HG03066 (cell line): ENCODE measurements around the gene SH3BP5.

Experiments
- ATAC-seq: cut with Tn5 transposase; IDR thresholded peaks from one replicate; pipeline ENCODE4 v1.9.1; 2021; ENCODE audit warnings: low read depth; ENCODE audit not compliant: unreplicated experiment

The SH3BP5 gene

GRCh38 chr3:15326673-15327072 is 5.7 kb downstream of the SH3BP5 start:
- ATAC-seq: no peak

DNA sequence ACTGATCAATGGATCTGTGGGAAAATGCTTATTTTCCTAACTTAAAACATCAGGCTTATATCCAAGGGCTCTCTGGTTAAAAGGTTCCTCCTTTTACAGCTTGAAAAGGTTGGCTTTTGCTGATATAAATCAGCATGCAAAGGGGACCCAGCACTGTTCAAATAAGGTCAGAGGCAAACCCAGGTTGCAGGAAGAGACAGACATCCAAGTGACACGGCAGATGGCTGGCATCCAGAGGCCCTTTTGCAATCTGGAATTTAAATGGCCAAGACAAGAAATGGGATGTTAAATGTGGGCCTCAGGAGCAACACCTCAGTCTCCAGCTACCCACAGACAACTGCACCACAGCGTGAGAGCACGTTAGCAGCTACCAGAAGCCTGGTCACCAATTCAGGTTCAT is 6.3 kb downstream of the SH3BP5 start:
- no peak for ATAC-seq

- ATAC-seq: no peak
Observed at GRCh38 chr3:15325228-15325627, 7.2 kb downstream of the SH3BP5 start.

- ATAC-seq: no peak
Observed at GRCh38 chr3:15324379-15324808, 8.0 kb downstream of the SH3BP5 start.

- no peak for ATAC-seq
Observed at GRCh38 chr3:15323063-15323462, 9.3 kb downstream of the SH3BP5 start.

DNA sequence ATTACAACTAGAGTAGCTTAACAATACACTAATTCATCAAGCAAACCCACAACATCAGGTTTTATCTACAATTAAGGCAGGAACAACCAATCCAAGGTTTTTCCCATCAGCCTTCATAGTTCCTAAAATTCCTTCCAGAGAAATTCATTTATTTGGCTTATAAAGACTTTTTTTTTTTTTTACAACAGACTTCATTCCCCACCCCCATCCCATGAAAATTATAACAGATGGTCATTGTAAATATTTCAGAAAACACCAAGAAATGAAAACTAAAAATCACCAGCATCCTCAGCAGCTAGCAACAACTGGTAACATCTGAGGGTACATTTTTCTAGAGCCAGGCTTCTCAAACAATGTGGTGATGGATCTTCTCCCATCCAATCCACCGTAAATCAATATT is 11.0 kb downstream of the SH3BP5 start:
- no peak for ATAC-seq

- ATAC-seq: no peak
Observed at GRCh38 chr3:15319575-15319974, 12.8 kb downstream of the SH3BP5 start.

- ATAC-seq: no peak
Observed at GRCh38 chr3:15319136-15319535, 13.2 kb downstream of the SH3BP5 start.

- no peak for ATAC-seq
Observed at GRCh38 chr3:15318661-15319060, 13.7 kb downstream of the SH3BP5 start.

DNA sequence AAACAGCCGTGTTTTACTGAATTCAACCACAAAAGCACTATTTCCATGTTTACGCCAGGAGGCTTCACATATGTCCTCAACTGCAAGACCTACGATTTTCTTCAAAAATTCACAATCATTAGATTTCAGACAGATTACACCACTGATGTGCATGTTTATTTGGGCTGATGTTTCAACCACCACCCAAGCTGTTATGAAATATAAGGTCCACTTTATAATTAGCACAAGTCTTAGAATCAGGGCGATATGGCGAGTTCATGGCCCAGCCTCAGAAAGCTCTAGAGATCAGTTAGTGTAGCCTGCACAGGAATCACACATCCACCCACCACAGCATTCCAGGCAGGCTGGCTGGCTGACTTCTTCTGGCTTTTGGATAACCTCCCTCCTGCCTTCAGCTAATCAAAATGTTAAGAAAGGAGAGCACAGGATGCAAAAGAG is 15.4 kb downstream of the SH3BP5 start:
- ATAC-seq: no peak

GRCh38 chr3:15315003-15315402 is 17.4 kb downstream of the SH3BP5 start:
- ATAC-seq: no peak

DNA sequence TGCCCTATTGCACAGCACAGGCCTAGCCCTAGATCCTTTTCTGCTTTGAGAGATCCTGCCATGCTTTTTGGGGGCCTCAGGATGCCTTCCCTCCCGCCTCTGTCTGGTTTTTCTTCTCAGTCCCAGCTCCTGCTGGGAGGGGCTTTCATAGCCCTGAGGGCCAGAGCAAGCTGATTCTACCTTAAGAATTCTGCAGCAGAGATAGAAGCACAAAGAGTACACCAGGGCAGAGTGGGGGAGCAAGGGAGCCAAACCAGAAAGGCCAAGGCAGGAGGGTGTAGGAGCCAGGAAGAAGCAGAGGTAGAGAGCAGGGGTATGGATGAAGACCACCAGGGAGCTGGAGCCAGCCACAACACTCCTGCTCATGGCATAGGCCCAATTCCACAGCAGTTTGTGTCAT is 18.1 kb downstream of the SH3BP5 start:
- no peak for ATAC-seq

GRCh38 chr3:15313461-15313860 is 18.9 kb downstream of the SH3BP5 start:
- no peak for ATAC-seq

GRCh38 chr3:15312550-15312949 is 19.8 kb downstream of the SH3BP5 start:
- no peak for ATAC-seq

GRCh38 chr3:15310491-15311370 is 21.7 kb downstream of the SH3BP5 start:
- ATAC-seq: peak; percentile 66

DNA sequence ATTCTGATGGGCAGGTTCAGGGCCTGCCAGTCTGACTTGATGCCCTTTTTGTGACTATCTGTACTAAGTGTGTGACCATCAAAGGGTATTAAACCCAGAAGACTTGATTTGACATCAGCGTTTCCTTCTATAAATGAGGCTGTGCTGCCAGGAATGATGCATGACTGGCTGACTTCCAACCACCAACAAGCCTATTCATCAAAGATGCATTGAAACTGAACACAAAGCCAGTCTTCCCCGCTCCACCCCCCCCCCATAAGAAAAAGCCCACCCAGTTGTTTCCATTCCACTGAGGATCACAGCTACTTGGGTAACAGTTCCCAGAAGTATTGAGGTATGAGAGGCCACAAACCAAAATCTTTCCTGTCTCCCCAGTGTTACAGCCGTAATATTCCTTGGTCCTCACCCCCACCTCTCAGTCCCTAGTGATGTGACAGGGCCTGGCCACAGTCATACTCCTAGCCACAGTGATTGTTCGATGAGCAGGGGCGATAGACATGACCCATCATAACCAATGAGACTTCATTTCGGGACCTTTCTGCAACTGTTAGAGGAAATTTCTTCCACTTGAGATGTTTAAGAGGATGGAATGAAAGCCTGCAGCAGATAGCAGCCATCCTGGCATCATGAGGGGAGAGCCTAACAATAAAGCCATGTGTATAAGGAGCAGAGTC is 22.6 kb downstream of the SH3BP5 start:
- ATAC-seq: no peak

GRCh38 chr3:15307580-15307979 is 24.8 kb downstream of the SH3BP5 start:
- ATAC-seq: no peak

- ATAC-seq: no peak
Observed at GRCh38 chr3:15306979-15307359, 25.4 kb downstream of the SH3BP5 start.

DNA sequence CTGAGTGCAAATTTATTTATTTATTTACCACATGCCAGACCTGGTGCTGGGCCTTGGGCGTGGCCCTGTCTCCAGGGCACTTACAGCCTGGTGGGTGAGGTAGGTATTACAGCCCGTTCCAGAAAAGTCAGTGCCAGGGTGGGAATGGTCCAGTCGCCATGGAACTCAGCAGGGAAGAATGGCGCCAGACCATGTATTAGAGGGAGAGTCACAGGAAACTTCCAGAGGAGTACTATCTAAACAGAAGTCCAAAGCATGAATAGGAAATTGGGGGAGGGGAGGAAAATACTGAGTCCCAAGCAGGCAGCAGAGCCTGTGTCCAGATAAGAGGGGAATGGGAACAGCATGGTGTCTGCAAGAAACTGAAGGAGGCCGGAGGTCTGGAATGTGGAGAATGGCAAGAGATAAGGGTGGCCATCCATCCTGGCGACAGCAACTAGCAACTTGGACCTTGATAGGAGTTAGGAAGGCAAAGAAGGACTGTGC is 27.0 kb downstream of the SH3BP5 start:
- ATAC-seq: no peak

GRCh38 chr3:15303728-15304127 is 28.7 kb downstream of the SH3BP5 start:
- no peak for ATAC-seq

DNA sequence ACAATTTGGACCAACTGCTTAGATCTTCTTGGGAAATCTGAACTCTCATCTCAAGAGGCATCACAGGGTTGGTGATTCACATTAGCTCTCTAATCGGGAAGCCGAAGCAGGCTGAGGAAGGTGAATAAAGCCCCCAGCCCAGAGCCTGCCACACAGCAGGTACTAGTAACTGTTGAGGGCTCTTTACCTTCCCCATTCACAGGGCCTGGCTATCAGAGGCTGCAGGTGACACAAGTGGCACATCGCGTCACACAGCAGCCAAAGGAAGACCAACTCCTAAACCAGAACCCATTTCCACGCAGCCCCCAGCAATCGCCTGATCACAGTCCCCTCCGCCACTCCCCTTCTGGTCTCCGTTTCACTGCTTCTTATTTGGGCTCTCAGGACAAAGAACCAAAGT is 29.2 kb downstream of the SH3BP5 start:
- ATAC-seq: no peak

DNA sequence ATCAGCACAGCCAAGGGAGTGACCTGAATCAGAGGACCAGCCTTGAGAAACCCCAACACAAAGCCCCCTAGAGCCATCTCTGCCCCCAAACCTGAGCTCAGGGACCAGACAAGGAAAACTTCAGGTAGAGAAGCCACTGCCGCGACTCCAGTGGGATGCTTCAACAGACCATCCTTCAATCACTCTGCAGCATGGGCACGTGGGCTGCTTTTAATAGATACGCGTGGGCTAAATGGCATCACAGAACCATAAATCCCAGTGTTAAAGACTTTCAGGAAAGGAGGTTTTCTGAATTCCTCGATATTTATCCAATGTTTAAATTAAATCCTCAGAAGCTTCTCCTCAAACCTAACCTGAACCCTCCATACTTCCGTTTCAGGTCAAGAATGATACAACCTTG is 30.6 kb downstream of the SH3BP5 start:
- ATAC-seq: no peak
